Activated T-cell treated with anti-CD3 and anti-CD28 coated beads for 48 hours (primary cell): ENCODE results near the gene RABL2B.

Source experiments
- DNase-seq: peaks from one replicate; pipeline ENCODE4 v3.0.0-alpha.2; 2020; ENCODE audit warnings: low read depth

RABL2B gene

DNA sequence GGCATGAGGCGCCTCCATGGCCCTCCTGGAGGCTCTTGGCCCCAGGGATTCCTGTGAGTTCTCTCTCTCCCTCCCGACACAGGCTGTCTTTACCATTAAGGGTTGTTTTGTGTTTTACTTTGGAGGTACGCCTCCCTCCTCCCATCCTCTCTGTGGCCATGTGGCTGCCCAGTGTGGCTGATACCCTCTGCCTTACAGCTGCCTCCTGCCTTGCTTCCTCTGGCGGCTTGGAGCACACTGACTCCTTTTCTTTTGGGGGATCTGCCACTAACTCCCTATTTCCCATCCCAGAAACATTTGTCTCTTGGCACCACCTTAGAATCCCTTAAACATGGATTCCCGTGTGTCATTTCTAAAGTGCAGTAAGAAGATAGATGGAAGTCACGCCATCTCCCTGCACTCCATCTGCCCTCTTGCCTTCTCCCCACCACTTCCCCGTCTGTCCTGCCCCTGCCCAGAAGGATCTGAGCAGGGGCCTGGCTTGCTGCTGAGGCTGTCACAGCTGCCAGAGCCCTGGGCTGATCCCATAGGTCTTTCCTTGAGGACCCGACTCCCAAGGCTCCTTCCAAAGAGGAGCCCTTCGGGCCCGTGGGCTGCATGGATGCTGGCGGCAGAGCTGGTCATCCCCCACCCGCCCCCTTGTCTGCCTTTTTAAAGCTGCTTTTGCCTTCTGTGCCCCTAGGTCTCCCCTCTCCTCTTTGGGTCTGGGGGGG, 60.6 kb downstream of the RABL2B start:
- DNase-seq: no peak

- DNase-seq: no peak
Observed at GRCh38 chr22:50722048-50722701, 61.3 kb downstream of the RABL2B start.

GRCh38 chr22:50721257-50721844, 62.1 kb downstream of the RABL2B start:
- DNase-seq: no peak

DNA sequence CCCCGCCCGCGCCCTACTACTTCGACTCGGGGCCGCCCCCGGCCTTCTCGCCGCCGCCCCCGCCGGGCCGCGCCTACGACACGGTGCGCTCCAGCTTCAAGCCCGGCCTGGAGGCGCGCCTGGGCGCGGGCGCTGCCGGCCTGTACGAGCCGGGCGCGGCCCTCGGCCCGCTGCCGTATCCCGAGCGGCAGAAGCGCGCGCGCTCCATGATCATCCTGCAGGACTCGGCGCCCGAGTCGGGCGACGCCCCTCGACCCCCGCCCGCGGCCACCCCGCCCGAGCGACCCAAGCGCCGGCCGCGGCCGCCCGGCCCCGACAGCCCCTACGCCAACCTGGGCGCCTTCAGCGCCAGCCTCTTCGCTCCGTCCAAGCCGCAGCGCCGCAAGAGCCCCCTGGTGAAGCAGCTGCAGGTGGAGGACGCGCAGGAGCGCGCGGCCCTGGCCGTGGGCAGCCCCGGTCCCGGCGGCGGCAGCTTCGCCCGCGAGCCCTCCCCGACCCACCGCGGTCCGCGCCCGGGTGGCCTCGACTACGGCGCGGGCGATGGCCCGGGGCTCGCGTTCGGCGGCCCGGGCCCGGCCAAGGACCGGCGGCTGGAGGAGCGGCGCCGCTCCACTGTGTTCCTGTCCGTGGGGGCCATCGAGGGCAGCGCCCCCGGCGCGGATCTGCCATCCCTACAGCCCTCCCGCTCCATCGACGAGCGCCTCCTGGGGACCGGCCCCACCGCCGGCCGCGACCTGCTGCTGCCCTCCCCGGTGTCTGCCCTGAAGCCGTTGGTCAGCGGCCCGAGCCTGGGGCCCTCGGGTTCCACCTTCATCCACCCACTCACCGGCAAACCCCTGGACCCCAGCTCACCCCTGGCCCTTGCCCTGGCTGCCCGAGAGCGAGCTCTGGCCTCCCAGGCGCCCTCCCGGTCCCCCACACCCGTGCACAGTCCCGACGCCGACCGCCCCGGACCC, 62.9 kb downstream of the RABL2B start:
- DNase-seq: no peak

GRCh38 chr22:50719814-50720300, 63.6 kb downstream of the RABL2B start:
- no peak for DNase-seq

GRCh38 chr22:50718352-50718709, 65.1 kb downstream of the RABL2B start:
- DNase-seq: no peak

GRCh38 chr22:50717709-50718351, 65.6 kb downstream of the RABL2B start:
- no peak for DNase-seq
